HUES6 (cell line): Measurements from ENCODE around the gene RPS6KA5.
"Not testable (repeated sequence)": the region's sequence is repeated elsewhere in the genome, so short reads cannot be mapped to it uniquely, and the experiment has no call there.

Source experiments
- H3K27ac ChIP-seq: 2 replicates; pipeline ENCODE4 v1.7.0; 2013; ENCODE audit warnings: low read depth, mild to moderate bottlenecking, low read length, inconsistent platforms
- H3K27me3 ChIP-seq: 2 replicates; pipeline ENCODE4 v1.6.1; 2013; ENCODE audit warnings: low read length; ENCODE audit not compliant: control insufficient read depth, insufficient read depth
- H3K36me3 ChIP-seq: 2 replicates; pipeline ENCODE4 v1.6.1; 2013; ENCODE audit warnings: low read length; ENCODE audit not compliant: control insufficient read depth, insufficient read depth
- H3K4me1 ChIP-seq: 2 replicates; pipeline ENCODE4 v1.6.1; 2013; ENCODE audit warnings: low read length; ENCODE audit not compliant: control insufficient read depth, insufficient read depth
- H3K4me3 ChIP-seq: 2 replicates; pipeline ENCODE4 v1.5.1; 2013; ENCODE audit warnings: low read depth, low read length
- H3K9ac ChIP-seq: one replicate; pipeline ENCODE4 v1.6.1; 2013; ENCODE audit warnings: mild to moderate bottlenecking, low read length
- H3K9me3 ChIP-seq: 2 replicates; pipeline ENCODE4 v1.6.1; 2013; ENCODE audit warnings: low read depth, low read length; ENCODE audit not compliant: control insufficient read depth, insufficient read depth

Gene RPS6KA5

DNA sequence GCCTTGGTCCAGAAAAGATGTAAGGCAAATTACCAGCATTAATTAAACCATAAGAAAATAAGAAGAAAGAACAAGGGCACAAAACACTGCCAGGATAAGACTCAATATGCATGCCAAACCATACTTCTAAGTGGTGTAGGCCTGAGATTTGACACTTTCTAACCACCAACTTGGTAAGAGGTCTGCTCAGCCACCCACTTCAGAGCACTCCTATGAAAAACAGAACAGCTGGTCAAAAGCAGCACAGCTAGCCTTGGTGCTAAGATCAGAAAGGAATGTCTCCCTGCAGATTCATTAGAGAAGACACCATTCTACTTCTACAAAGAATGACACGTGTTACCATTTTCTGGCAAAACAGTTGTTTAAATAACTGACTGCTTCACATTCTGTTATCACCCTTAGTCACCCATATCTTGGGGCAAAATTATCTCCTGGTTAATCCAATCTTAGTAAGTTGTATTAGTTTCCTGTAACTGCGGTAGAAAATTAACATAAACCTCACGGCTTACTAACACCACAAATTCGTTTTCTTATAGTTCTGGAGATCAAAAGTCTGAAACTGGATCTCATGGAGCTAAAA, 13.2 kb downstream of the RPS6KA5 start:
- Histone ChIP-seq H3K4me1 (no peaks in the 10 kb centered on the region), H3K27ac (no peak overlapping the region), H3K27me3 (no peaks in the 10 kb centered on the region), H3K9me3 (no peaks in the 10 kb centered on the region), H3K9ac (no peak overlapping the region), H3K36me3 (no peaks in the 10 kb centered on the region), H3K4me3 (no peak overlapping the region)

DNA sequence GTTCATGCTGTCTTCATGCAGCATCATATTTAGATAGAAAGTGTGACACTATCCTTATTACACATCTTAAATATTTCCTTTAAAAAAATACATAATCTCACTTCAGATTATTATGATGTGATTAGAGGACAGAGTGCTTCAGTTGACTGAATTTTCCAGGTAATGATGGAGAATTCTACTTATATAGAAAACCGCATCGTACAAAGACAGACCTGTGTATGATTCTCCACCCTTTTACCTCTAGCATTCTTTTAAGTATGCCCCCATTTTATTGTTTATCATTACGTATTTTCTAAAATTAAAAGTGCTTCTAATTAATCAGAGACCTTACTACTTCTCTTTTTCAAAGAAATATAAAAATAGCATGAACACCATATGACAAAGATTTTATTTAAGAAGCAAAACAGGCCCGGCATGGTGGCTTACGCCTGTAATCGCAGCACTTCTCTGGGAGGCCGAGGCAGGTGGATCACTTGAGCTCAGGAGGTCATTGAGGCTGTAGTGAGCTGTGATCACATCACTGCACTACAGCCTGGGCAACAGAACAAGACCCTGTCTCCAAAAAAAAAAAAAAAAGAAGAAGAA, 13.9 kb downstream of the RPS6KA5 start:
- H3K27me3 ChIP-seq = no peaks in the 10 kb centered on the region
- no peak overlapping the region for H3K4me3 ChIP-seq
- no peaks in the 10 kb centered on the region for H3K9me3 ChIP-seq
- no peak overlapping the region for H3K27ac ChIP-seq
- no peak overlapping the region for H3K9ac ChIP-seq
- no peaks in the 10 kb centered on the region for H3K4me1 ChIP-seq
- no peaks in the 10 kb centered on the region for H3K36me3 ChIP-seq

DNA sequence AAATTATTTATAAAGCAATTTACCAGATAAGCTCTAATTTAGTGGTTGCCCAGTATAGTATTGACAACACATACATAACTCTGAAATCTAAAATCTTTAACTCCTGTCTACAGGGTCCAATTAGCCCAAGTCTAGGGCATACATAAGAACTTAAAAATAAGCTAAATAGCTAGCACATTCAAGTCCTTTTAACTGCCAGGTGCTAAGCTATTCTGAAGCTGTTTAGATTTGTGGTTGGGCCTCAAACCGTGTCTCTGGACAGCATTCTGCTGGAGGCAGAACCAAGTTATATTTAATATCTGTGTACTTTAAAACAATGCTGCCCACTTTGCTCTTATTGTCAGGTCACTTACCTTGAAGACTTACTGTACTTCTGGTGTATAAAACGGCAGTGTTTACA, 19.0 kb downstream of the RPS6KA5 start:
- Histone ChIP-seq H3K9ac (no peak overlapping the region), H3K4me3 (no peak overlapping the region), H3K27ac (no peak overlapping the region), H3K27me3 (no peaks in the 10 kb centered on the region), H3K4me1 (no peaks in the 10 kb centered on the region), H3K36me3 (no peaks in the 10 kb centered on the region), H3K9me3 (no peaks in the 10 kb centered on the region)

DNA sequence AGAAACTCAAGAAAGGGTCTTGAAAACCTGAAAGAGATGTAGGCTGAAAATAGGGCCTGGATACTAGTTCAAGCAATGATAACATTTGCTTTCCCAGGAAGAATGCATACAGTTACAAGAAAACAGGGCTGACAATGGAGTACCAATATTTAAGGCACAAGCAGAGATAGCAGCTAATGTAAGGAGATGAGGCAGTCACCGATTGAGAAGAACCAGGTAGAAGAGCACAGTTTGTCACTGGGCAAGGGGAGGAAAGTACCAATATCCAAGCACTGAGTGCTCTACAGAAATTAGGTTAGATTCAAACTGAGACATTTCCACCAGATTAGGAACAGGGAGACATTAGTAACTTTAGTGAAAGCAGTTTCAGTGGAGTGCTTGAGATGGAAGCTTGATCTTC, 19.9 kb downstream of the RPS6KA5 start:
- Histone ChIP-seq H3K27me3 (no peaks in the 10 kb centered on the region), H3K9me3 (no peaks in the 10 kb centered on the region), H3K9ac (no peak overlapping the region), H3K27ac (no peak overlapping the region), H3K36me3 (no peaks in the 10 kb centered on the region), H3K4me3 (no peak overlapping the region), H3K4me1 (no peaks in the 10 kb centered on the region)

DNA sequence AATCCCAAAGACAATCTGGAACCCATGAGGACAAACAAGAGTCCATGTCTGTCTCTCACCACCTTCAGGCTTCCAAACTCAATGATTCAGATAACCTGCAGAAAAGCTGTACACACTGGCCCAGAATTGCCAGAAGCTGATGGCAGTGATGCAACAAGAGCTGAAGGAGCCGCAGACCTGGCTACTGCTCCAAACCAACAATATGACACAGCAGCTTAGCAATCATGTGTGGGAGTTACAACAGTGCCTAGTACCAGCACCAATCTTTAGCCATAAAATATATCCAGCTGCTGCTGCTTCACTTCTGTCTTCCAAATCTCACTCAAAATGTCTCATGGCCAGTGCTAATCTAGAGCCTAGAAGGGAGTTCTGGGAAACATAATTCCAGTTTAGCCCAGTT, 22.0 kb downstream of the RPS6KA5 start:
- Histone ChIP-seq H3K4me1 (no peaks in the 10 kb centered on the region), H3K9ac (no peak overlapping the region), H3K36me3 (no peaks in the 10 kb centered on the region), H3K27me3 (no peaks in the 10 kb centered on the region), H3K4me3 (no peak overlapping the region), H3K27ac (no peak overlapping the region), H3K9me3 (peaks cover 4% of the 10 kb centered on the region; the same call in 1 of the 2 replicates)

DNA sequence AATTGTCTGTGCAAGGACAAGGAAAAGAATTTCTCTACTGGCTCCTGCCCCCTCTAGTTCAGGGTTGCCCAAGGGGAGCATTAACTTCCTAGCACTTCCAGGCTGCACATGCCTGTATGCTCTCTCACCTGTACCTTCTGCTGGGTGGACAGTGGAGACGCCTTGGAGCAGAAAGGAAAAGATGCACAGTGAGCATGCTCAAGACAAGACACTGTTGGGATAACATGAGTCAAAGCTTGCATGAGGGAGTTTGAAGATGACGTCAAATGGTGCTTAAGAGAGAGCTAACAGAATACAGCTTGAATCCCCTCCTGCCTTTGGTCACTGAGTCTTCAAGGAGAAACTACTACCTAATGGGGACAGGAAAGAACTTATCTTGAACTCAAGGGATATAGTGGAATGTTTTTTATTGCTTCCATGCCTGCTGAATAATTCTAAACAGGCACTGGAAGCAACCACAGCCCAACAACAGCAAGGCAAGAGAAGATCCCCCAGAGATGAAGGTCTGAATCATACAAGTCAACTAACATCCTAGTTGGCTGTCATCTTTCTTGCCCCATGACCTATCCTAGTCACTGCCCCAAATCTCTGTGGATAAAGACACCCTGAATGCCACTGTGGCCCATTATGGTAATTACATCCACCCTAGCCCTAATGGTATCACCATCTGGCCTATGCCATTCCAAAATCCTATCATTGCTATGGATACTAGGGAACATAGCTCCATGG, 23.5 kb downstream of the RPS6KA5 start:
- no peaks in the 10 kb centered on the region for H3K27me3 ChIP-seq
- no peaks in the 10 kb centered on the region for H3K4me1 ChIP-seq

DNA sequence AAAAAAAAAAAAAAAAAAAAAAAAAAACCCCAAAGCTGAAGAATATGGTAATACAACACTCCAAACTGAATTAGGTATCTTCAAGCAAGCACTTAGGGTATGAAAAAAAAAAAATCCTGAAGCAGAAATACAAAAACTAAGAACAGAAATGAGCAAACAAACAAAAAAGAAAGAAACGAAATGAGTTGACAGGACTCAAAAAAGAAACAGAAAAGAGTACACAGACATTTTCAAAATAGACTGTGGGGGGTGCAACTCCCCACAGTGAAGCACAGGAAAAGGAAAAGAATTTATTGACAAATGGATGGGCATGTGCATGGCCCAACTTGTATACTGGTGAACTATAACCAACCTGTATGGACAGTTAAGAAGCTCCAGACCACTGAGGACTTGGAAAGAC, 24.6 kb downstream of the RPS6KA5 start:
- Histone ChIP-seq H3K9me3 (peaks cover 4% of the 10 kb centered on the region; the same call in 1 of the 2 replicates), H3K27me3 (no peaks in the 10 kb centered on the region), H3K9ac (no peak overlapping the region), H3K27ac (no peak overlapping the region), H3K4me3 (no peak overlapping the region), H3K36me3 (no peaks in the 10 kb centered on the region), H3K4me1 (no peaks in the 10 kb centered on the region)

More for the DNA sequence above, 23.5 kb downstream of the RPS6KA5 start:
- no peaks in the 10 kb centered on the region for H3K36me3 ChIP-seq
- no peak overlapping the region for H3K9ac ChIP-seq
- peaks cover 4% of the 10 kb centered on the region; the same call in 1 of the 2 replicates for H3K9me3 ChIP-seq
- H3K4me3 ChIP-seq = no peak overlapping the region
- no peak overlapping the region for H3K27ac ChIP-seq

DNA sequence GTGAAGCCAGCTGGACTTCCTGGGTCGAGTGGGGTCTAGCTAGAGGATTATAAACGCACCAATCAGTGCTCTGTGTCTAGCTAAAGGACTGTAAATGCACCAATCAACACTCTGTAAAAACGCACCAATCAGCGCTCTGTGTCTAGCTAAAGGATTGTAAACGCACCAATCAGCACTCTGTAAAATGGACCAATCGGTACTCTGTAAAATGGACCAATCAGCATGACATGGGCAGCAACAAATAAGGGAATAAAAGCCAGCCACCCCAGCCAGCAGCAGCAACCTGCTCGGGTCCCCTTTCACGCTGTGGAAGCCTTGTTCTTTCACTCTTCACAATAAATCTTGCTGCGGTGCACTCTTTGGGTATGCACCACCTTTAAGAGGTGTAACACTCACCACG, 26.1 kb downstream of the RPS6KA5 start:
- not testable (repeated sequence) for H3K27ac ChIP-seq, H3K4me3 ChIP-seq, H3K36me3 ChIP-seq, H3K27me3 ChIP-seq, H3K9ac ChIP-seq, H3K9me3 ChIP-seq
- H3K4me1 ChIP-seq = peaks cover 10% of the 10 kb centered on the region

DNA sequence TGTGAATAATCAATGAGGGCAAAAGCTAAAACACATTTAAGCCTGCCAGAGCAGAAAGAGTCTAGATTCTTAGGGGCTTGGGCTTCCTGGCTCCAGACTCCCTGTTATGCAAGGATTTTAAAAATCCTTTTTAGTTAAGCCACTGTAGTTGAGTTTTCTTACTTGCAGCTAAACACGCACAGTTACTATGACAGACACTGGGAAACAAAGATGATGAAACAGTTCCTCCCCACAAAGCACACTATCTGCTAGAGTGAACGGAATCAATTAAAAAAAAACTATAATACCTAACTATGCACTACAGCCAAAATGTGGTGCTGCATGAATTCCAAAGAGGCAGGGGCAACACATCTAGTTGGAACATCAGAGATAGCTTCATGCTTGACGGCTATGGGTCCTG, 28.2 kb downstream of the RPS6KA5 start:
- Histone ChIP-seq H3K4me1 (peaks cover 13% of the 10 kb centered on the region), H3K36me3 (no peaks in the 10 kb centered on the region), H3K27ac (no peak overlapping the region), H3K9ac (no peak overlapping the region), H3K9me3 (peaks cover 4% of the 10 kb centered on the region; the same call in 1 of the 2 replicates), H3K27me3 (no peaks in the 10 kb centered on the region), H3K4me3 (no peak overlapping the region)

DNA sequence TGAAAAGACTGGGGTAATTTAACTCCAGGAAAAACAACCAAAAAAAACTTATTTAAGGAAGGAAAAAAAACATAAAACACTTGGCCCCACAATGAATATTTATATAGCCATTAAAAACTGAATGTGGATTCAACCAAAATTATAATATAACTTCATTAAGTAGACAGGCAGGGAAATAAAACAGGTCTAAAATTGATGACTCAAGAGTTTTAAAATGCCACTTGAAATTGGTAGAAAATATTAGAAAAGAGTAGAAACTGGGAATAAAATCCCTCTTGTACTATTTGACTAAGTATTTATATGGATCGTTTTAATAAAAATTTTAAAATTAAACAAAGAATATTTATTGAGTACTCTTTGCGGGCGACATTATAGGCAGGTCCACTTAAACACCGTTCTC, 28.8 kb downstream of the RPS6KA5 start:
- Histone ChIP-seq H3K9ac (no peak overlapping the region), H3K27me3 (no peaks in the 10 kb centered on the region), H3K4me1 (peaks cover 13% of the 10 kb centered on the region), H3K9me3 (peaks cover 4% of the 10 kb centered on the region; the same call in 1 of the 2 replicates), H3K36me3 (no peaks in the 10 kb centered on the region), H3K4me3 (no peak overlapping the region), H3K27ac (no peak overlapping the region)

DNA sequence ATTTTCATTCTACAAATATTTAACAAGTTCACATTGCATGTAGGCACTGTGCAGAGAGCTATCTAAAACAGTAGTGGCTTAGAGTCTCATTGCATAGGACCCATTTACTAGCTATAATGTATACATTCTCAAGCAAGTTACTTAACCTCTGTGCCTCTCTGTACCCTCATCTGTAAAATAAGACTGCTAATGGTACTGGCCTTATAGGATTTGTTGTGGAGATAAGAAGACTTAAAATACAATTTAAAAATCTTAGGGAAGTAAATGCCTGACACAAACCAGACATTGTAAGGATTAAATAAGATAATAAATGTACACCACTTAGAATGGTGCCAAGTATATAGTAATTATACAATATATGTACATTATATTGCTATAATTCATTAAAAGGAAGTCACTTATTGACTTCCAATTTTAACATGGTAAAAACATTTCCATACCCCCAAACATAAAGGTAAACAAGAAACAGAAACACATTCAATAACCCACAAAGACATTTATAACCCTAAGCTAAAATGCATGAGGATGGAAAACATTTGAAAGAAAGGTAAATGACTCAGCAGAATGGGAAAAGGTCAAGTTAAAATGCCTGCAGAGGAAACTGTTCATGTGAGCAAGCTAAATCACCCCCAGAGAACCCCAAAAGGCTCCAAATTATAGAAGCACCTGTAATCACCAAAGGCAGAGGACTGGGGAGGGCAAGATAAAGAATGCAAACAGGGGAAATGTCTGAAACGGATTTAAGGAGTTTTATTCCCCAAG, 30.8 kb downstream of the RPS6KA5 start:
- peaks cover 13% of the 10 kb centered on the region for H3K4me1 ChIP-seq
- no peaks in the 10 kb centered on the region for H3K36me3 ChIP-seq
- no peak overlapping the region for H3K9ac ChIP-seq
- no peak overlapping the region for H3K27ac ChIP-seq
- H3K4me3 ChIP-seq = no peak overlapping the region
- H3K9me3 ChIP-seq = peaks cover 4% of the 10 kb centered on the region; the same call in 1 of the 2 replicates
- H3K27me3 ChIP-seq = no peaks in the 10 kb centered on the region
